GM21576 (cell line): ENCODE data around the gene CES2.

ENCODE experiments used
- ATAC-seq: cut with Tn5 transposase; IDR thresholded peaks from one replicate; pipeline ENCODE4 v1.9.1; 2021; ENCODE audit warnings: mild to moderate bottlenecking, moderate library complexity; ENCODE audit not compliant: unreplicated experiment

Gene CES2

DNA sequence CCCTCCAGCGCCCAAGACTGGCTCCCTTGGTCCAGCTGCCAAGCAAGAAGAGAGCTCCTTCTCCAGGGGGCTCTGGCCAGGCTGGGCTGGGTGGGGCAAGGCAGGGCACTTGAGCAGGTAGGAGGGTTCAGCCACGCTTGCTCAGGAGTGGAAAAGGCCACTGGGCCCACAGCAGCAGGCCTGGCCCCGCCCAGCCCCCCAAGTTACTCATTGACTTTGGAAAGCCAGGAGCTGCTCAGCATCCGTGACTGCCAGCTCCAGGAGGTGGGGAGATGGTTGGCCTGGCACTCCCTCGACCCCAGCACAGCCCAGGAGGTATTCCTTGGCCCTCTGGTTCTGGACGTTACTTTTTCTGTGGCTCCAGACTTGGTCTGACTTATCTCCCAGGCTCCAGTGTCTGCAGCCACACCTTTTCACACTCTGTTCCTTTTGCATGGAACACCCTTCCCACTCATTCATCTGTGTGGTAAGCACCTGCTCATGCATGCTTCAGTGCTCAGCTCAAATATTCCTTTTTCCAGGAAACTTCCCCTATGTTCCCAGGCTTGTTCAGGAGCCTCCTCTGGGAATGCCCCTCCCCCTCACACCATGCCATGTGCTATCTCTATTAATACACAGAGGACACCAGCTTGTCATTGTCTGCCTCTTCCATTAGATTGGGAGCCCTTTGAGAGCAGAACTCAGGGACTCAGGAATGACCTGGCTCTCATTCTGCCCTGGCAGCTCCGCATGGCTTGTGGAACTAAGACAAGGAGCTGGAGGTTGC, 16.3 kb upstream of the CES2 start, which contains the start of gene CDH16:
TSS of gene CDH16 (minus strand) at position 83 of the 766 bp plus-strand sequence. CDS start 820 bp downstream, outside the sequence.
- no peak for ATAC-seq

DNA sequence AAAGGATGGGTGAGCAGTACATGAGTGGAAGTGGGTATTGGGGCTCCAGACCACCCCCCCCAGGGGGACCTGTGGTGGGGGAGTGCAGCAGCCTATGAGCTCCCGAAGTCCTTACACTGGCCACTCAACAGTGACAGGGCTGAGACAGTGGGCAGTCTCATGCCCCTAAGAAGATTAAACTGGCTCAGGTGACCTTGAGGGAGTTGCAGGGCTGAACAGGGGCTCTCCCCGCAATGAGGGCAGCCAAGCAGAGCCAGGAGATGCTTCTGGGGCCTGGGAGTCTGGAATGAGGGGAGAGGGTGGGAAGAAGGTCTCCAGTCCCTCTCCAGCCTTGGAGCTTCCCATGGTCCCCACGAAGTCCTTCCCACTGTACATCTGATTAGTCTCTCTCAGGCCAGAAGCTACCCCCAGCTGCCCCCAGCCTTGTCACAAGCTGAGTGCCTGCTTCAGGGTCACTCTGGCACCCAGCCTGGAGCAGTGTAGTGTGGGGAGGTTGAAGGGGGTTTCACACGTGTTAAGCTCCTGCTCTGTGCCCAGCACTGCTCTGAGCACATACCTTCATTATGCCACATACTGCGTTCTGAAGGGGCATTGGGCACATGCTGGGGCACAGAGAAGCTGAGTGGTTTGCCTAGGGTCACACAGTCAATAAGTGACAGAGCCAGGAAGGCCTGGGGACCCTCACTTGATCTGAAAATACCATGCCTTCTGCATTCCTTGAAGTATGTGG, 15.6 kb upstream of the CES2 start:
- no peak for ATAC-seq

DNA sequence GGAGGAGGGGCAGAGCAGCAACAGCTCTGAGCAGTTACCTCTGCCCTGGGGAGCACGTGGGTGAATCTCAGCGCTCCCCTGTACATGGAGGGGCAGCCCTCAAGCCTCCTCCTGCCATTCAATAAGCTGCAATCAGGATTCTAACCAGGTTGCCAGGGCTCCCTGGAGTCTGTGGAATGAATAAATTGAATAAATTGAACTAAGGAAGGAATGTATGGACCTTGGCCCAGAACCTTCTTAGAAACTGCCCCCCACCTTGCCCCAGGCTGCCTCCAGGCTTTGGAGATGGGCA, 15.1 kb upstream of the CES2 start:
- no peak for ATAC-seq

DNA sequence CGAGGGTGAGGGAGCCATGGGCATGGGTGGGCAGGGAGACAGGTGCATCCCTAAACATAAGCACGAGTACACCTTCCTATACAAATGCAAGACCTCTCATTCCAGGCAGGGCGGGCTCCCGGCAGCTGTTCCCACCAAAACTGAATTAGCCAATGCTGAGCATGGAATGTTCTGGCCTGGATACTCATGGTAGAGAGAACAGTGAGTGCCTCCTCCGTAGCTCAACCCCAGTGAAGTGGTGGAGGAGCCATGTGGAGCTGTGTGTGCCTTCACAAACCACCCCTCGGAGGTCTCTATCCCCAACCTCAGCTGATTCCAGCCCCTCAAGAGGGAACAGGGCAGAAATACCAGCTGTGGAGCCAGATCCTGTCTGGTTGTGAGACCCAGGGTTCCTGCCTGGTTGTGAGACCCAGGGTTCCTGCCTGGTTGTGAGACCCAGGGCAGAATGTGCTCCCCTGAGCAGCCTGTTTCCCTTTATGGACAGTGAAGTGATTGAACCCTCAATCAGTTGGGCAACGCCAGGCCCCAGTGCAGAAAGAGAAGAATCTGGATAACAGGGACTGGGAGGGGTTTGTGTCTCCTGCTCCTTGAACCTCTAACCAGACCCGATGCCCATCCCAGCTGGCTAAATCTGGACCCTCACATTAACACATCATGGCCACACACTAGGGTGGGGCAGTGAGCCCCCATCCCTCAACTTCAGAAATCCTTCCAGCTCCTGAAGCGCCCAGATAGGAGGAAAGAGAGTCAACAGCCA, 14.2 kb upstream of the CES2 start:
- no peak for ATAC-seq

DNA sequence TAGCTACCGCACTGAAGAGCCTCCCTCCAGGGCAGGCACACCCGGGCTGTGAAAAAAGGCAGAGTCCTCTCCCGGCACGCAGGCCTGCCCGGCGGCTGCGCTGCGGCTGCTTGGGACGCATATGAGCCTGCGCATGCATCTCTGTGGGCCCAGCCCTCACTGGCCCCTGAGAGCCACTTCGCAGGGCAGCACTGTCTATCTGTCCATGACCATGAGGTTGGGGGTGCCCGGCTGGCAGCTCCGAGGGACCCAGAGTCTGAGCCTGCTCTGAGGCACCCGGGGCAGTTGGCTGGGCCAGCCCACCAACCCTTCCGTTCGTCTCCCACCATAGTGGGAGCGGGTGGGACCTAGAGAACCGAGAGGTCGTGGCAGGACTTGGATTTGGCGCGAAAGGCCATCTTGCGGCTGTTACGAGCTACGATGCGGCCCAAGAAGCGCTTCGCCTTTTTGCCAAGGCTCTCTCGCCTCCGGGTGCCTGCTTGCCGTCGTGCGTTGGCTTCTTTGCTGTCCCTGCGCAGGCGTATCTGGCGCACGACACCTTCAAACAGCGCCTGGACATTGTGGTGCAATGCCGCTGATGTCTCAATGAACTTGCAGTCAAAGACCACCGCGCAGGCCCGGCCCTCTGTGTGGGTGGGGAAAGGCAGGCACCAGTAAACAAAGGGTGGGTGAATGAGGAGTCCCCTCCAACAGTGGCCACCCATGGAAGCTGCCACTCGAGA, 13.4 kb upstream of the CES2 start:
- no peak for ATAC-seq

DNA sequence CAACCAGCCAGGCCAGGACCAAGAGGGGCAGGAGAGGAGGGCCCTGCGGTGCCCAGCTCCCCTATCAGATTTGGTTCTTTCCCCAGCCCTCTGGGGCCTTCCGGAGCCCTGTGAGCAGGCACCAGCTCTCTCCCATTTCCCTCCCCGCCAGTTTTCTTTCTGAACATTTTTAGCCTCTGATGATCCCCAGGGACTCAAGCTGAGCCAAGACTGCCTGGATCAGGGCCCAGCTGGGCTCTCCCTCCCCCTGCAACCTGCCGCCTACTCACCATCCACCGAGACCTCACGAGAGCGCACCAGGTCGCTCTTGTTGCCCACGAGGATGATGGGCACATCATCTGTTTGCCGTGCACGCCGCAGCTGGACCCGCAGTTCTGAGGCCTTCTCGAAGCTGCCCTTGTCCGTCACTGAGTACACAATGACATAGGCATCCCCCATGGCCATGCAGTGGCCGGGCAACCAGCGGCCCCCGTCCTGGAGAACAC, 12.0 kb upstream of the CES2 start:
- ATAC-seq: no peak

DNA sequence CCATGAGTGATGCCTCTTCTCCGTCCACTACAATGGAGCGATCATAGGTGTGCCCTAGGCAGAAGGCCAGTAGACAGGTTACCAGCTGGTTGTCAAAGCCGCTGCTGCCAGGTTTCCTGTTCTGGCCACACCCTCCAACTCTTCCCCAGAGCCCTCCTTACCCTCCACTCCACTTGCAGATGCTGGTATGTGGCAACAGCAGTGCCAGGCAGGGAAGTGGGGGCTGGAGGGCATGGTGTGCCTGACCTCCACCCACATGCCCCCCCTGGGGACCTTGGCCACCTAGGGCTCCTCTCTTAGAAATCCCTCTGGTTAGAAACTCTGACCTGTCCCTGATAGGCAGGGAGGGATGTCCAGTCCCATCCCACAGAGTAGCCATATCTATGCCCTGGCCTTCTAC, 11.4 kb upstream of the CES2 start:
- no peak for ATAC-seq

DNA sequence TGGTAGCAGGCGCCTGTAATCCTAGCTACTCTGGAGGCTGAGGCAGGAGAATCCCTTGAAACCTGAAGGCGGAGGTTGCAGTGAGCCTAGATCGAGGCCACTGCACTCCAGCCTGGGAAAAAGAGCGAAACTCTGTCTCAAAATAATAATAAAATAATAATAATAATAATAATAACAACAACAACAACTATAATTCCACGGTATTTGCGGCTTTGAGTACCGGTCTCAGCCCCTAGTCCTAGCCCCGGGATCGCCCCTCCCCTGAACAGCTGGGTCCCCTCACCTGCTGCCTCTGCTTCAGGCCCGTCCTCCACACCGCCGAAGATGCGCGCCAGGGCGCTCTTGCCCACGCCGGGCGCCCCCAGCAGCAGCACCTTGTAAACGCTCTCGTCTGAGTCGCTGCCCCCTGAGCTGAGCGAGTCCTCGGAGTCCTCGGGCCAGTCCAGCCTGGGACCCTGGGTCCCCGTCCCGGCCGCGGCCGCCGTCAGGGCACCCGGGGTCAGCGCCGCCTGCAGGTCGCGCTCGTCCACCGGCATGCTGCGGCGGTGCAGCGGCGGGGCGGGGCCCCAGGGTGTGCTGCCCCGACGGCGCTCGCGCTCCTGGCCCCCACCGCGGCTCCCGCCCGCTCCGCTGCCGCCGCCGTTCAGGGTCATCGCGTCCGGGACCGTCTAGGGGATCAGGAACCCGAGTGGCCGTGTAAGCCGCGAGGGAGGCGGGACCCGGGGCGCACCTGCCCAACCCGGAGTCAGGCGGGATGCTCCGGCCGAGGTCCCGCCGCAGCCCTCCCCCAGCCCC, 10.6 kb upstream of the CES2 start:
- ATAC-seq: no peak

DNA sequence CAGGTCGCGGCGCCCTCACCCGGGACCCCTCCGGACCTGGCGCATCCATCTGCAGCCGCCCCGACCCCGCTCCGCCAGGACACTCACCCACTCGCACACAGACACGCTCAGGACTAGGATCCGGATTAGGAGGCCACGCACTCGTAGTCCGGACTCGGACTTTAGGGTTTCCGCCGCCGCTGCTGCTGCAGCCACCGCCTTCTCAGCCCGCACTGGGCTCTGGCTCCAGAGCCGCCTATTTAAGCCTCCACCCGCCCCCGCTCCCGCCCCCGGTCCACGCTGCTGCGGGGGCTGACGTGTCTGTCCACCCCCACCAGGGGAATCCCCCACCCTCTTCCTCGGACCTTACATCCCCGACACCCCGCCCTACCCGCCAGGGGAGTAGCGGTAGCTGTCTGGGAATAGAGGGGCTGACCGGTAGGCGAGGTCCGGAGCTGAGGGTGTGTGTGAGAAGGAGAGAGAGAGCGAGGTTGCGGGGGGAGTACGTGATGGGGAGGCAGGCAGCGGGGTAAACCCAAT, 9.9 kb upstream of the CES2 start, which contains the start of gene RRAD:
TSS of gene RRAD (minus strand) at position 214 of the 519 bp plus-strand sequence. CDS start 356 bp downstream, outside the sequence.
- ATAC-seq: no peak

DNA sequence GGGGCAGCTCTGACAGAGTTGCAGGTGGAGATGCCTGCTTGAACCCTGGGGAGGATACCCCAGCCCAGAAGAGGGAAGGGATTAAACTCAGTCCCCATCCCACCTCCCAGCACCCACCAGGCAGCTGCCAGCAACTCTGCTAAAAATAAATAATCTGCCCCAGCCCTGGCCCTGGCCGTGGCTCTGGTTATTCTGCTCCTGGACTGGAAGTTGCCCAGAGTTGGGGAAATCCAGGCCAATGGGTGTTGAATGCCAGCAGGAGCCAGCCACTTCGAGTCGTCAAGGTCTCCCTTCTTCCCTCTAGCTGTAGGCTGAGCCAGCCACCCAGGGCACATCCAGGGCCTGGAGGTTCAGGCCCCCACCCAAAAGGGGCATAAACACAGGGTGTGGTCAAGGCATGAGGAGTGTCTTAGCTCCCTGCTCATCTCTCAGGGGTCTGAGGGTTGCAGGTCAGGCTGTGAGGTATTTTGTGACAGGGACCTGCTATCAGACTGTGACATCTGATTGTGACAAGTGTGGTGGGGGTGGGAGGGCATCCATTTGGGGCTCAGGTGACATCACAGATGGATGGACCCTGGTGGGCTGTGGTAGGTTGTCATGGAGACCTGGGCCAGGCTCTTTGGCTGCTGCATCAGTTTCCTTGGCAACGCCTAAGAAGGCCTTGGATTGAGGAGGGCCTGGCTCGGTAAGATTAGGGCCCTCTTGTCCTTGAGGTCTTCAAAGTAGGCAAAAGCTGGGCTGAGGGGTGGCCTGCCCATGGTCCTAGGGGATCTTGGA, 9.0 kb upstream of the CES2 start:
- ATAC-seq: no peak

DNA sequence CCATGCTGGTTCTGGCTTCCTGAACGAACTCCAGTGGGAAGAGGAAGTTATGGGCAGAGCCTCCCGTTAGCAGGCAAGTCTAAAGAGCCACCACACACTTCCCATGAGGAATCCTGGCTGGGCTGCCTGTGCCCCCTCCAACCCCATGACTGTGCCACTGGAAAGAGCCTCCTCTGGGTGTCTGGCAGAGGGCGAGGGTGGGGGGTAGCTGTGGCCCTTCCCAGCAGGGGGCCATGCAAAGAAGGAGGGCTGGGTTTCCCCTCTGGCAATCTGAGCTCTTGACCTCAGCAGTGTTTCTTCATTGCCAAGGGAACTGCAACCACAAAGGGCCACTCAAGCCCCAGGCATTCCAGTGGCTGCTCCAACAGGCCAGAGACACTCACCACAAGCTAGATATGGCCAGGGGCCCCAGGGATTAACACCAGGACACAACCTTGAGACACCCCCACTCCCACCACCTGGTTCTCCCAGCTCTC, 8.3 kb upstream of the CES2 start:
- no peak for ATAC-seq

DNA sequence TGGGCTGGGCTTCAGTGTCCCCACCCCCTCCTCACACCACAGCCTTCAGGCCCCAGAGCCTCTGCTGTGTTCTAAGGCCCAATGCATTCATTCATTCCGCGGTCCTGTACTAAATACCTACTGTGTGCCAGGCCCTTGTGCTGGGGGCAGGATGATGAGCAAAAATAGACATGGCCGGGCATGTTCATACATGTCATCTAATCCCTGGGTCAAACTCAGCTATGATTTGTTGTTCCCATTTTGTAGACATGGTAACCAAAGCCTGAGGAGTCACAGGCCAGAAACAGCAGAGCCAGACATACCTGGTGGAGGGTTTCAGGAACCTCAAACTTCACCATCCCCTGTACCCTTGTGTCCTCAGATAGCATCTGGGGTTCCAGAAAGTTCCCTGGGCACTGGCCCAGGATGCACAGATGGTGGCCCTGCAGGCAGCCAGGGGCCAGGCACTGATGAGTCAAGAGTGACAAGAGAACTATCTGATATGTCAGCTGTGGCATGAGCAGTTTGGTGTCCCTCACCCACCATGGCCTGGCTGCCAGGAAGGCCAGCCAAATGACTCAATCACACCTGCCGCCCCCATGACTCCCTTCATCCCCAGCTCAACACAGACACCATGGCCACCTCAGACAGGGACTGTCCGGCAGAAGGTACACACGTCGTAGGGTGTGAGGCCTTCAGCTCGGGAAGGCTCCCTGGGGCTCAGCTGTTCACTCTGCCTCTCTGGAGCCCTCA, 7.2 kb upstream of the CES2 start:
- no peak for ATAC-seq

DNA sequence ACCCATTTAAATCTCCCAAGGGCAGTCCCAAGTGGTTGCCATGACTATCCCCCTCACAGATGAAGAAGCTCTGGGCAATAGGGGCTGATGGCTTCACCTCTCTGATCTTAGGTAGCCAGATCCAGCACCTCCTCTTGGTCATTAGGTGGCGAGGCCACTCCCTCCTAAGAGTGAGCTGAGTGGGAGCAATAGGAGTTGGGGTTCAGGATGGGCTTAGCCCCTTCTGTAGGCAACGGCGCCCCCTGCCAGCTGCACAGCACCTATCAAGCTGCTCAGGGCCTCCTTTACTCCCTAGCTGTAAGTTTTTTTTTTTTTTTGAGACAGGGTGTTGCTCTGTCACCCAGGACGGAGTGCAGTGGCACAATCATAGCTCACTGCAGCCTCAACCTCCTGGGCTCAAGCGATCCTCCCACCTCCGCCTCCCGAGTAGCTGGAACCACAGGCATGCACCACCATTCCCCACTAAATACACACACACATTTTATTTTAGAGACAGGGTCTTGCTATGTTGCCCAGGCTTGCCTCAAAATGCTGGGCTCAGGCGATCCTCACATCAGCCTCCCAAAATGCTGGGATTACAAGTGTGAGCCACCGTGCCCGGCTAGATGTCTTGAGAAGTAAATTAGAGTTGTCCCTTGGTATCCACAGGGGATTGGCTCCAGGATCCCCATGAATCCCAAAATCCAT, 6.5 kb upstream of the CES2 start:
- no peak for ATAC-seq

DNA sequence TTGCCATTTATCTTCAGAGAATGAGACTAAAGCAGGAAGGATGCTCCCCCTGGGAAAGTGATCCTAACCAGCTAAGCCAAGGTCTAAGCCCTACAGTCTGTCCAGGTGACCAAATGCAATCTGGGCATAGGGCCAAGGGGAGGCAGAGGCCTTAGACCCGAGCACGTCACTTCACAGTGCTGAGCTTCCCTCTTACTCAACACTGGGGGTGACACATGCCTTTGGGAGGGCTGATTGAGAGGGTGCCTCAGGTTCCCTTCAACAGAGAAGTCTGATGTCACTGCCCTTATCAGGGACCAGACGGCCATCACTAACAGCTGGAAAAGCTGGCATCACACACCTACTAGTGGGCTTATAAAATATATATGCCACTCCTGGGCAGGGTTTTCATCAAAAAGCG, 5.1 kb upstream of the CES2 start:
- ATAC-seq: no peak

DNA sequence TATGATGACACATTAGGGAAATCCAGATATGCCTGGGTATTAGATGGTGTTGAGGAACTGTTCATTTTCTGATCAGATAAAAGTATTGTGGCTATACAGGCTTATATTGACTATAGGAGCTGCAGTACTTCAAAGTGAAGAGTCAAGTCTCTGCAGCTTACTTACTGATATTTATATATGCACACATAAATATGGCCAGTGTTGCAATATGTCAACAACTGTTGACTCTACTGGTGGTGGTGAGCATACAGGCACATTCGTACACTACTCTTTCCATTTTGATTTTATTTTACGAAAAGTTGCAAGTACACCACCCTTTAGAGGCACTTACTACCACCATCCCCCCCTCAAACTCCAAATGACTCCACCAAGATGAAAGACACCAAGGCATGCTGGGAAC, 3.7 kb upstream of the CES2 start:
- no peak for ATAC-seq

DNA sequence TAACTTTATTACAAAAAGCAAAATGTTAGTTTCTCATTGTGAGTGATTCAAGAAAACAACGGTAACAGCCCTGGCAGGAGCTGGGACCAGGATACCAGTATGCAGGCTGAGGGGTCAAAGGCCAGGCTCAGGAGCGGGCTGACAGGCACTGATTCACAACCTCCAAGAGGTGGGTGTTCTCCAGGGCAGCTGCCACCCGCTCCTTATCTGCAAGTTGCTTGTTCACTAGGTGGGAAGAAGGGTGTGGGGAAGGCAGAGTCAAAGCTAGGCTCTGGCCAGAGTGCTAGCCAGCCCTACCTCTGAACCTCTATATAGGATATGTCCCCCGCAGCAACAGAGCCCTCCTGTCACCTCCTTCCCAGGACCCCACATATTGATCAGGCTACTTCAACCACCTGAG, 3.2 kb upstream of the CES2 start:
- ATAC-seq: no peak

DNA sequence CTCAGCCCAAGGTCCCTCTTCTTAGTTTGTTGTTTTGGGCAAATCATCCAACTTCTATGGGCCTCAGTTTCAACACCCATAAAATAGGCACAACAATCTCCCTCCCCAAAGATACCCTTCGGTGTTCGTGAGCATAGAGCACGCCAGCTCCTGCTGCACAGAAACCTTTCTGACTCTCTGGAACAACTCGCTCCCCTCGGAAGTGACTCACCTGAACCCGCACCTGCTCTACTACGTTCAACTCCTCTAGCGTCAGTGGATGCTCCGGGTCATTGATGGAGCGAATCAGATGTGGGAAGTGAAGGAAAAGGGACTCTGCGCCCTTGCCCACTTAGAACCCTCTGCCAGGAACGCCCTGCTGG, 1.6 kb upstream of the CES2 start:
- ATAC-seq: no peak
